Upper lobe of left lung (tissue), 4 donors: ENCODE data around the gene BANP.

Experiments used
- POLR2A ChIP-seq, 4 donors: fragments of 450-650 bp; IDR thresholded peaks; one replicate each; pipeline ENCODE4 v1.5.1; 2016 to 2017; ENCODE audit warnings: antibody characterized with exemption in 4 of 4, mild to moderate bottlenecking in 2 of 4
- POLR2AphosphoS5 ChIP-seq, 2 donors: sonication (generic); formaldehyde crosslinking; IDR thresholded peaks; one replicate each; pipeline ENCODE4 v1.5.1; 2017; ENCODE audit warnings: antibody characterized with exemption in 2 of 2
- TF ChIP-seq, protein P1 (sequence below), 6 experiments: fragments of 450-650 bp in 4 of 6; fragments of 200-600 bp in 2 of 6; sonication (generic) in 2 of 6; IDR thresholded peaks; one replicate each; pipeline ENCODE4 v1.5.1; 2016 to 2019; ENCODE audit warnings: antibody characterized with exemption in 6 of 6

DNA sequence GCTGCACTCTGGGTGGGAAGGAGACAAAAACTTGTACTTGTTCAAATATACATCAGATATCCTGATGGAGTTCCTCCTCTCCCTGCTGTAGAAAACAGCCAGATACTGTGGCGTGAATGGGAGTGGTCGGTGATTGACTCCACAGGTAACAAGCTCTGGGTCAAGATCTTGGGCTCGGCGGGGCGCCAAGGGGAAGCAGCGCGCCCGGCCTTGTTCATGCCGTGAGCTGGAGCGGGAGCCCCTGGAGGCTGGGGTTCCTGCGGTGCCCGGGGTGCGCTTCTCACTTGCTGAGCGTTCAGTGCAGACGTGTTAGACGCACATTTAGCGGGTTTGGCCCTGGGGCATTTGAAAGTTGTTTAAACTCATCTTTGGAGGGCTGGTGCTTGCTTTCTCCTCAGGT lies 44.4 kb downstream of the BANP start:
- no peak for TF ChIP-seq POLR2AphosphoS5 (IDR thresholded peaks at IDR 0.05)
- TF ChIP-seq, protein P1, sequence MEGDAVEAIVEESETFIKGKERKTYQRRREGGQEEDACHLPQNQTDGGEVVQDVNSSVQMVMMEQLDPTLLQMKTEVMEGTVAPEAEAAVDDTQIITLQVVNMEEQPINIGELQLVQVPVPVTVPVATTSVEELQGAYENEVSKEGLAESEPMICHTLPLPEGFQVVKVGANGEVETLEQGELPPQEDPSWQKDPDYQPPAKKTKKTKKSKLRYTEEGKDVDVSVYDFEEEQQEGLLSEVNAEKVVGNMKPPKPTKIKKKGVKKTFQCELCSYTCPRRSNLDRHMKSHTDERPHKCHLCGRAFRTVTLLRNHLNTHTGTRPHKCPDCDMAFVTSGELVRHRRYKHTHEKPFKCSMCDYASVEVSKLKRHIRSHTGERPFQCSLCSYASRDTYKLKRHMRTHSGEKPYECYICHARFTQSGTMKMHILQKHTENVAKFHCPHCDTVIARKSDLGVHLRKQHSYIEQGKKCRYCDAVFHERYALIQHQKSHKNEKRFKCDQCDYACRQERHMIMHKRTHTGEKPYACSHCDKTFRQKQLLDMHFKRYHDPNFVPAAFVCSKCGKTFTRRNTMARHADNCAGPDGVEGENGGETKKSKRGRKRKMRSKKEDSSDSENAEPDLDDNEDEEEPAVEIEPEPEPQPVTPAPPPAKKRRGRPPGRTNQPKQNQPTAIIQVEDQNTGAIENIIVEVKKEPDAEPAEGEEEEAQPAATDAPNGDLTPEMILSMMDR (IDR thresholded peaks at IDR 0.05): no peak
- no peak for TF ChIP-seq POLR2A (IDR thresholded peaks at IDR 0.05)
